Body of pancreas (tissue), 4 donors: ENCODE data around the gene REXO4. TPM values are rescaled to one million over a fixed set of nuclear protein-coding genes. Genes with fewer than 3 reads are reported as not detected.

Source experiments
- ATAC-seq: fragments of 150-250 bp; one replicate; pipeline ENCODE4 v1.9.1; 2016
- DNase-seq, 4 donors: peaks; one replicate each; pipeline ENCODE4 v3.0.0-alpha.2; 2019
- H3K27ac ChIP-seq, 4 donors: fragments of 200-600 bp; sonication (generic); 1 replicate in 3 of 4; 2 replicates in 1 of 4; pipeline versions ENCODE4 v1.5.1 to v1.6.1; 2016 to 2019; ENCODE audit warnings: mild to moderate bottlenecking in 1 of 4, mixed read lengths in 1 of 4, moderate library complexity in 1 of 4
- H3K27me3 ChIP-seq, 2 donors: fragments of 200-600 bp; sonication (generic); one replicate each; pipeline ENCODE4 v1.6.0; 2016; ENCODE audit warnings: mild to moderate bottlenecking in 1 of 2
- H3K36me3 ChIP-seq, 2 donors: fragments of 200-600 bp; sonication (generic); replicated peaks in 1 of 2; 2 replicates each; pipeline ENCODE4 v1.5.1; 2016; ENCODE audit warnings: low read depth in 2 of 2; ENCODE audit not compliant: insufficient read depth in 1 of 2
- H3K4me1 ChIP-seq: fragments of 200-600 bp; sonication (generic); one replicate; pipeline ENCODE4 v1.6.0; 2016
- H3K4me3 ChIP-seq, 2 donors: fragments of 200-600 bp; sonication (generic); 1 replicate in 1 of 2; 2 replicates in 1 of 2; pipeline ENCODE4 v1.5.1; 2016 to 2019
- H3K9me3 ChIP-seq, 3 donors: fragments of 200-600 bp; sonication (generic); 1 replicate in 2 of 3; 2 replicates in 1 of 3; pipeline ENCODE4 v1.5.1; 2016
- POLR2A ChIP-seq, 3 donors: fragments of 450-650 bp; IDR thresholded peaks; one replicate each; pipeline ENCODE4 v1.6.1; 2016; ENCODE audit warnings: antibody characterized with exemption in 3 of 3, mild to moderate bottlenecking in 2 of 3
- WGBS, 2 donors: methylation state at CpG; one replicate each; pipeline ENCODE4 v1.1.5; 2017; 5-methylcytosine and 5-hydroxymethylcytosine counted together
- intact Hi-C: fragments of 100-400 bp; cut with DNase I; formaldehyde crosslinking; loops from one replicate; pipeline ENCODE4 v1.15.1; 2023
- total RNA-seq, 2 donors: library from RNA; depleted of rRNA; stranded (reverse); fragments of >200 nt; gene quantifications; one replicate each; pipeline ENCODE4 v1.1.0, GENCODE V29; 2016
- TF ChIP-seq, protein P1 (sequence below), 7 experiments: fragments of 450-650 bp in 4 of 7; fragments of 200-600 bp in 3 of 7; sonication (generic) in 3 of 7; IDR thresholded peaks; one replicate each; pipeline ENCODE4 v1.5.1; 2016 to 2019; ENCODE audit warnings: antibody characterized with exemption in 7 of 7

REXO4 gene, protein sequence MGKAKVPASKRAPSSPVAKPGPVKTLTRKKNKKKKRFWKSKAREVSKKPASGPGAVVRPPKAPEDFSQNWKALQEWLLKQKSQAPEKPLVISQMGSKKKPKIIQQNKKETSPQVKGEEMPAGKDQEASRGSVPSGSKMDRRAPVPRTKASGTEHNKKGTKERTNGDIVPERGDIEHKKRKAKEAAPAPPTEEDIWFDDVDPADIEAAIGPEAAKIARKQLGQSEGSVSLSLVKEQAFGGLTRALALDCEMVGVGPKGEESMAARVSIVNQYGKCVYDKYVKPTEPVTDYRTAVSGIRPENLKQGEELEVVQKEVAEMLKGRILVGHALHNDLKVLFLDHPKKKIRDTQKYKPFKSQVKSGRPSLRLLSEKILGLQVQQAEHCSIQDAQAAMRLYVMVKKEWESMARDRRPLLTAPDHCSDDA
- total RNA-seq: 10 to 100 TPM; 15.6 to 21.8 TPM

DNA sequence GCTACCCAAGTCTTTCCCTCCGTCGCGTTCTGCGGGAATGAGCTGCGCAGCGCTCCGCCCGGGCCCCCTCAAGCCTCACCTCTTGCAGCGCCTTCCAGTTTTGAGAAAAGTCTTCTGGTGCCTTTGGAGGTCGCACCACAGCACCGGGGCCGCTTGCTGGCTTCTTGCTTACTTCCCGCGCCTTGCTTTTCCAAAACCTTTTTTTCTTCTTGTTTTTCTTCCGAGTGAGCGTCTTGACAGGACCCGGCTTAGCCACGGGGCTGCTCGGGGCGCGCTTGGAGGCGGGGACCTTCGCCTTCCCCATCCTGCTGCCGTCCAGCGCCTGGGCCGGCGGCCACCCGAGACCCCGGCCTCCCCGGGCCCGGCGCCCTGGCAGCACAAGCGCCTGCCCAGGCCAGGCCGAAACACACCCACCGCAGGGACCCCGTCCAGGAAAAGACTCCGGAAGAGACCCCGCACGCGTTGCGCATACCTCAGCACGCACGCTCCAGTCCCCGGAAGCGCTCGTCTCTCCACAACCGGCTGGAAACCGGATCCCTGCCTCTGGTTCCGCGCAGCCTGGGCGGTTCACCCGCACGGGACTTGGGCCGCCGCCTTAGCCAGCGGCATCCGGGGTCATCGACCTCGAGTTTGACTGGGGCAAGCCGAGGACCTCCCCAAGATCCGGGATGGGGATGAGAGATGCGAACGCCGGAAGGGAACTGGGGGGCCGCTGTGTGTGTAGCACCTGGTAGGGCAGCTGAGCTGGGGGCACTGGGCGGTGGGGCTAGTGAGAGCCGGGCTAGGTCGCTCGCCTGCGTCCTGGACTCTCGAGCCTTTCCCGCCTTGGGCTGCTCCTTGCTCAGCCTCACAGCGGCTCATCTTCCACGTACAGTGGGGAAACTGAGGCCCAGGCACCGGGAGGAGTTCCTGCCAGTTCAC, at the start of gene REXO4:
Gene REXO4, minus strand, starts transcription at position 470 of the 921 bp plus-strand sequence. Its CDS starts 166 bp downstream, at position 304.
- Histone ChIP-seq H3K27me3 (no peaks in the 10 kb centered on the region), H3K36me3 (peaks cover 0 to 8% of the 10 kb centered on the region in 2 donors), H3K27ac (peak within 1 kb of the TSS; percentile 47 to 81 (median 73)), H3K4me1 (peaks cover 32% of the 10 kb centered on the region), H3K9me3 (no peaks in the 10 kb centered on the region), H3K4me3 (peak within 1 kb of the TSS; percentile 71 to 88)
- intact Hi-C loops: no loop called here
- 0 to 1% methylated on average over 28 to 75 of the region's 75 CpGs for WGBS, 2 donors
- peak; percentile 94 for ATAC-seq
- peak; percentile 77 to 83 (median 80) for DNase-seq
- TF ChIP-seq POLR2A (IDR thresholded peaks at IDR 0.05): peak in 2 of 3 donors; percentile 57 to 66
- TF ChIP-seq, protein P1, sequence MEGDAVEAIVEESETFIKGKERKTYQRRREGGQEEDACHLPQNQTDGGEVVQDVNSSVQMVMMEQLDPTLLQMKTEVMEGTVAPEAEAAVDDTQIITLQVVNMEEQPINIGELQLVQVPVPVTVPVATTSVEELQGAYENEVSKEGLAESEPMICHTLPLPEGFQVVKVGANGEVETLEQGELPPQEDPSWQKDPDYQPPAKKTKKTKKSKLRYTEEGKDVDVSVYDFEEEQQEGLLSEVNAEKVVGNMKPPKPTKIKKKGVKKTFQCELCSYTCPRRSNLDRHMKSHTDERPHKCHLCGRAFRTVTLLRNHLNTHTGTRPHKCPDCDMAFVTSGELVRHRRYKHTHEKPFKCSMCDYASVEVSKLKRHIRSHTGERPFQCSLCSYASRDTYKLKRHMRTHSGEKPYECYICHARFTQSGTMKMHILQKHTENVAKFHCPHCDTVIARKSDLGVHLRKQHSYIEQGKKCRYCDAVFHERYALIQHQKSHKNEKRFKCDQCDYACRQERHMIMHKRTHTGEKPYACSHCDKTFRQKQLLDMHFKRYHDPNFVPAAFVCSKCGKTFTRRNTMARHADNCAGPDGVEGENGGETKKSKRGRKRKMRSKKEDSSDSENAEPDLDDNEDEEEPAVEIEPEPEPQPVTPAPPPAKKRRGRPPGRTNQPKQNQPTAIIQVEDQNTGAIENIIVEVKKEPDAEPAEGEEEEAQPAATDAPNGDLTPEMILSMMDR (IDR thresholded peaks at IDR 0.05): no peak

DNA sequence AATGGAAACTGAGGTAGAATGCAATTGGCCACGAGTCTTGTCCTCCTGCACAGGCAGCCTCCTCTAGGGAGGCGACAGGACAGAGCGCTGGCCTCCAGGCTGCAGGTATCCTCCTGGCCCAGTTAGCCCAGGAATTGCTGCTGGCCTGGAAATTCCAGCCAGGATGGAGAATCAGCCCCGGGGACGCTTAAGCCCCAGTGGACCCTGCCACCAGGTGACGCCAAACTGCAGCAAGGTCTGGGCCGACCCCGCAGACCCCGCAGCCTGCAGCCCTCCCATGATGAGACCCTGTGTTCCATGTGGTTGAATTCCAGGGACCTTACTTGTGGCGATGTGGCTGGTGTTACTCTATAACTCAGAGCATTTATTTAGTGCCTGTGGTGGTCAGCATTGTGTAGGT, 49.3 kb upstream of the REXO4 start:
- DNase-seq (no peak), ATAC-seq (no peak)
- no peaks in the 10 kb centered on the region for H3K27me3 ChIP-seq
- no peaks in the 10 kb centered on the region for H3K36me3 ChIP-seq
- no peaks in the 10 kb centered on the region for H3K9me3 ChIP-seq
- peak overlapping the region in 1 of 4 donors; percentile 47 for H3K27ac ChIP-seq
- no peak for TF ChIP-seq POLR2A (IDR thresholded peaks at IDR 0.05)
- TF ChIP-seq, protein P1 (IDR thresholded peaks at IDR 0.05): no peak
- H3K4me3 ChIP-seq: no peak overlapping the region
- intact Hi-C loops: no loop called here
- 72% methylated on average over 5 to 10 of the region's 10 CpGs for WGBS, 2 donors
- H3K4me1 ChIP-seq: peaks cover 9% of the 10 kb centered on the region

DNA sequence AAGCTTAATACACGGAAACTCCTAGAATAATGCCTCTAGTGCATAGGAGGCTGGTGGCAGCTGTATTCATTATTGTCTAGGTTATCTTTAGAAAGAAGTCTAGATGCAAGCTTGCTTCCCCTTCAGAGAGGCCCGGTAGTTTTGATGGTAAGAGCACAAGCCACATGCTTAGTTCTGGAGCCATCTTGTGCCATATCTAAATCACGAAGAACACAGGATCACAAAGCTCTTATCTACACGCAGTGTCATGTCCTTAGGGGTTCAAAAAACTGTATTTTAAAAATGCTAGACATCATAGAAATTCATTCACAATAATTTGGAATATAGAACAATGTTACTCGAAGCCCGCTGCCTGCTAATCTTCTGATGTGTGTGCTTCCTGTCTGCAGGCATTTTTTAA, 48.2 kb upstream of the REXO4 start:
- H3K36me3 ChIP-seq: no peaks in the 10 kb centered on the region
- ATAC-seq (no peak), DNase-seq (no peak)
- no peaks in the 10 kb centered on the region for H3K27me3 ChIP-seq
- TF ChIP-seq, protein P1 (IDR thresholded peaks at IDR 0.05): no peak
- TF ChIP-seq POLR2A (IDR thresholded peaks at IDR 0.05): no peak
- 59 to 65% methylated on average over 6 of the region's 6 CpGs for WGBS, 2 donors
- H3K27ac ChIP-seq: peak overlapping the region in 1 of 4 donors; percentile 14
- intact Hi-C loops: no loop called here
- no peak overlapping the region for H3K4me3 ChIP-seq
- no peaks in the 10 kb centered on the region for H3K9me3 ChIP-seq
- H3K4me1 ChIP-seq: peaks cover 17% of the 10 kb centered on the region

DNA sequence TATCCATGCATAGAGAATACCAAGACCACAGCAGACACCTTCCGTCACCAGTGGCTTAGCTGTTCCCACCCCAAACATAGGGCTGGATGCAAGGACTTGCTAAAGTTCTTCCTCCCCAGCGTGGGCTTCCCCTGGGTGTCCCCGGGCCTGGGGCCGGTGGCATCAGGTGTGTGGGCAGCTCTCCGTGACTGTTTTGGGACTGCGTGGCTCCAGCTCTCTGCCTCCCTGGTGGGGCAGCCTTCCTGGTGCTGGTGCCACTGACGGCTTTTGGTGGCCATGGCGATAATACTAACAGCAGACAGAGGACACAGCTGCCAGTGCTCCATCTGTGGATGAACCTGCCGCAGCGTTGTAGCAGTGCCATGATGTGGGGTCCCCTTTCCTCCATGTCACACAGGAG, 46.8 kb upstream of the REXO4 start:
- DNase-seq: no peak

More for the DNA sequence above, 46.8 kb upstream of the REXO4 start:
- TF ChIP-seq, protein P1 (IDR thresholded peaks at IDR 0.05): no peak
- no peak for TF ChIP-seq POLR2A (IDR thresholded peaks at IDR 0.05)
- intact Hi-C loops: no loop called here
- WGBS, 2 donors: 91% methylated on average over 6 to 10 of the region's 10 CpGs
- Histone ChIP-seq H3K36me3 (no peaks in the 10 kb centered on the region), H3K9me3 (no peaks in the 10 kb centered on the region), H3K4me1 (peaks cover 23% of the 10 kb centered on the region), H3K4me3 (no peak overlapping the region), H3K27me3 (no peaks in the 10 kb centered on the region), H3K27ac (peak overlapping the region in 1 of 4 donors; percentile 34)
- ATAC-seq: no peak
